HFFc6 (cell line): ENCODE data around the gene PLIN4. TPM values are rescaled to one million over a fixed set of nuclear protein-coding genes. Genes with fewer than 3 reads are reported as not detected.

Experiments
- DNase-seq: peaks from one replicate; pipeline ENCODE4 v3.0.0-alpha.2; 2018
- H3K27ac Mint-ChIP-seq: 2 replicates; pipeline ENCODE4 v1.8.0; 2020; ENCODE audit warnings: mild to moderate bottlenecking, mixed read lengths
- H3K27me3 Mint-ChIP-seq: 2 replicates; pipeline ENCODE4 v1.8.0; 2021; ENCODE audit warnings: mild to moderate bottlenecking, moderate library complexity, mixed read lengths; ENCODE audit not compliant: insufficient read depth
- H3K36me3 Mint-ChIP-seq: 2 replicates; pipeline ENCODE4 v1.8.0; 2021; ENCODE audit warnings: low read depth, mixed read lengths
- H3K4me1 Mint-ChIP-seq: 2 replicates; pipeline ENCODE4 v1.8.0; 2020; ENCODE audit warnings: low read depth, mixed read lengths
- H3K4me3 Mint-ChIP-seq: 2 replicates; pipeline ENCODE4 v1.8.0; 2020; ENCODE audit warnings: mild to moderate bottlenecking, moderate library complexity, mixed read lengths
- H3K9me3 Mint-ChIP-seq: 2 replicates; pipeline ENCODE4 v1.8.0; 2020; ENCODE audit warnings: mild to moderate bottlenecking, mixed read lengths
- total RNA-seq, 6 experiments: library from RNA; stranded (reverse); fragmentation: NEBNext Ultra II Directional; extraction: Animal tissue kit (Norgen Biotek cat#: 25700); gene quantifications; 2 replicates in 1 of 6; 3 replicates in 5 of 6; pipeline ENCODE4 v1.2.3, GENCODE V29; 2021
- TF ChIP-seq, protein P1 (sequence below): fragments of 200-600 bp; sonication (generic); IDR thresholded peaks from 2 replicates; pipeline ENCODE4 v1.5.0; 2021; ENCODE audit warnings: antibody characterized with exemption, mild to moderate bottlenecking

The PLIN4 gene
- total RNA-seq, 6 experiments from 2014 or later, result not detected

DNA sequence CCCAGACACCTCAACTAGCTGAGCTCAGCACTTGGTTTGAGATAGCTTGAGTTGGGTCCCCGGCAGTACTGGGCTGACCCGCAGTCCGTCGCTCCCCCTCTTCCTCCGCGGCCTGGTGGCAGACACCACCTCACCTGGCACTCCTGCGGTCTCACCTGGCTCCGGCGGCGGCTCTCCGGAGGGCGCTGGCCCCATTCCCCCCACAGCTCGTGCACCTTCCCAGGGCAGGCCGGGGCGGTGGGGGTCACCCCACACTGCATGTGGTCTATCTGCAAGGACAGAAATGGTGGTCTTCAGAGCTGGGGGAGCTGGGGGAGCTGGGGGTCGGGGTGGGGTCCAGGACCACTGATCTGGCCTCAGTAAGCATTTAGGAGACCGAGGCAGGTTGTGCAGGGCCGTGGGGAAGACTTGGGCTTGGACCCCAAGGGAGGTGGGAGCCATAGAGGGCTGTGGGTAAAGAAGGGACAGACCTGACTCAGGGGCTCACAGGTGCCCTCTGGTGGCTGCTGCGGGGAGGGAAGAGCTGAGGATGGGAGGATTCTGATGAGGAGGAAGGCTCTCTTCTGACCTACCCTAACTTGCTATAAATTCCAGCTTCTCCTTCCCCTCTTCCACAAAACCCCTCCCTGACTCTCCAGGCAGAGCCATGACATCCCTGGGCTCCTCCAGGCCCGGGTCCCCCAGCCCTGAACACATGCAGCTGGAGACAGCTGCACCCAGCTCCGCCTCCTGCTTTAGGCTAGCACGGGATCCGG, 6.7 kb upstream of the PLIN4 start:
- DNase-seq, result peak; percentile 13
- 0 out of 2 replicates have a peak, but pooled peaks cover 6% of the 10 kb centered on the region for H3K4me1 Mint-ChIP-seq

GRCh38 chr19:4523306-4524110, 5.2 kb upstream of the PLIN4 start:
- no peak for DNase-seq
- Mint-ChIP-seq H3K27ac (no peak overlapping the region), H3K36me3 (no peaks in the 10 kb centered on the region), H3K4me1 (0 out of 2 replicates have a peak, but pooled peaks cover 6% of the 10 kb centered on the region), H3K9me3 (no peaks in the 10 kb centered on the region), H3K4me3 (no peak overlapping the region), H3K27me3 (peaks cover 8% of the 10 kb centered on the region)
- TF ChIP-seq, protein P1, sequence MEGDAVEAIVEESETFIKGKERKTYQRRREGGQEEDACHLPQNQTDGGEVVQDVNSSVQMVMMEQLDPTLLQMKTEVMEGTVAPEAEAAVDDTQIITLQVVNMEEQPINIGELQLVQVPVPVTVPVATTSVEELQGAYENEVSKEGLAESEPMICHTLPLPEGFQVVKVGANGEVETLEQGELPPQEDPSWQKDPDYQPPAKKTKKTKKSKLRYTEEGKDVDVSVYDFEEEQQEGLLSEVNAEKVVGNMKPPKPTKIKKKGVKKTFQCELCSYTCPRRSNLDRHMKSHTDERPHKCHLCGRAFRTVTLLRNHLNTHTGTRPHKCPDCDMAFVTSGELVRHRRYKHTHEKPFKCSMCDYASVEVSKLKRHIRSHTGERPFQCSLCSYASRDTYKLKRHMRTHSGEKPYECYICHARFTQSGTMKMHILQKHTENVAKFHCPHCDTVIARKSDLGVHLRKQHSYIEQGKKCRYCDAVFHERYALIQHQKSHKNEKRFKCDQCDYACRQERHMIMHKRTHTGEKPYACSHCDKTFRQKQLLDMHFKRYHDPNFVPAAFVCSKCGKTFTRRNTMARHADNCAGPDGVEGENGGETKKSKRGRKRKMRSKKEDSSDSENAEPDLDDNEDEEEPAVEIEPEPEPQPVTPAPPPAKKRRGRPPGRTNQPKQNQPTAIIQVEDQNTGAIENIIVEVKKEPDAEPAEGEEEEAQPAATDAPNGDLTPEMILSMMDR, result peak; percentile 90

More for the DNA sequence above, 6.7 kb upstream of the PLIN4 start:
- H3K9me3 Mint-ChIP-seq, result no peaks in the 10 kb centered on the region
- peaks cover 8% of the 10 kb centered on the region for H3K27me3 Mint-ChIP-seq
- H3K4me3 Mint-ChIP-seq, result no peak overlapping the region
- H3K27ac Mint-ChIP-seq, result no peak overlapping the region
- TF ChIP-seq, protein P1, result peak; percentile 80
- no peaks in the 10 kb centered on the region for H3K36me3 Mint-ChIP-seq

DNA sequence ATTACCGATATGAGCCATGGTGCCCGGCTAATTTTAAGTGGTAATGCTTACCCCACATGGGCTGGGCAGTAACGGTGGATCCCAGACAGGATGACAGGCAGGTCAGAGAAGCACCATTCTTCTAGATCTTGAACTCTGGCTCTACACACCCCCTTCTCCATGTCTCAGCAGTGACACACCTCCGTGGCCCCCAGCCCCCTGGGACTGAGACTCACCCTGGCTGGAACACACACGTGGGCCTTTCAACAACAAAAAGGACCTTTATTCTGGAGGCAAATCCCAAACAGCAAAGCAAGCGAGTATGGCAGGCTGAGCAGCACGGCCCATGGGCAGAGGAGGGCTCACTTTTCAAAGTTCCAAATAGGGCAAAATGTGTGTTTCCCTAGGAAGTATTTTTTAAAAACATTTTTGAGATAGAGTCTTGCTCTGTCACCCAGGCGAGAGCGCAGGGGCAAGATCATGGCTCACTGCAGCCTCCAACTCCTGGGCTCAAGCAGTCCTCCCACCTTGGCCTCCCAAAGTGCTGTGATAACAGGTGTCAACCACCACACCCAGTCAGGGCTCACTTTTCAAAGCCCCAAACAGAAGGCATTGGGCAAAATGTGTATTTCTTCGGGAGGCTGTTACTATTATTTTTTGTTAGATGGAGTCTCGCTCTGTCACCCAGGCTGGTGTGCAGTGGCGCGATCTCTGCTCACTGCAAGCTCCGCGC, 4.2 kb upstream of the PLIN4 start:
- TF ChIP-seq, protein P1, result no peak
- no peaks in the 10 kb centered on the region for H3K9me3 Mint-ChIP-seq
- H3K27ac Mint-ChIP-seq, result no peak overlapping the region
- no peak for DNase-seq
- no peaks in the 10 kb centered on the region for H3K36me3 Mint-ChIP-seq
- H3K4me1 Mint-ChIP-seq, result 0 out of 2 replicates have a peak, but pooled peaks cover 6% of the 10 kb centered on the region
- H3K4me3 Mint-ChIP-seq, result no peak overlapping the region
- peaks cover 8% of the 10 kb centered on the region for H3K27me3 Mint-ChIP-seq

GRCh38 chr19:4521888-4522242, 3.6 kb upstream of the PLIN4 start:
- TF ChIP-seq, protein P1, result no peak
- 0 out of 2 replicates have a peak, but pooled peaks cover 6% of the 10 kb centered on the region for H3K4me1 Mint-ChIP-seq
- H3K36me3 Mint-ChIP-seq, result no peaks in the 10 kb centered on the region
- H3K4me3 Mint-ChIP-seq, result no peak overlapping the region
- H3K27me3 Mint-ChIP-seq, result peaks cover 8% of the 10 kb centered on the region
- no peak for DNase-seq
- no peak overlapping the region for H3K27ac Mint-ChIP-seq
- H3K9me3 Mint-ChIP-seq, result no peaks in the 10 kb centered on the region

- H3K36me3 Mint-ChIP-seq, result no peaks in the 10 kb centered on the region
- H3K4me1 Mint-ChIP-seq, result 0 out of 2 replicates have a peak, but pooled peaks cover 6% of the 10 kb centered on the region
- H3K4me3 Mint-ChIP-seq, result no peak overlapping the region
- no peaks in the 10 kb centered on the region for H3K9me3 Mint-ChIP-seq
- no peak for DNase-seq
- H3K27ac Mint-ChIP-seq, result no peak overlapping the region
- TF ChIP-seq, protein P1, result no peak
- peaks cover 9% of the 10 kb centered on the region for H3K27me3 Mint-ChIP-seq
These were observed 3.0 kb upstream of the PLIN4 start for GRCh38 chr19:4521170-4521887.
